ENCODE results near the gene FGF21. TPM values are rescaled to one million over a fixed set of nuclear protein-coding genes. Genes with fewer than 3 reads are reported as not detected.

The FGF21 gene
- total and polyA plus RNA-seq, 2 donors (not counting 3 experiments of a cell fraction or from before 2014, with no cell fraction given): not detected

DNA sequence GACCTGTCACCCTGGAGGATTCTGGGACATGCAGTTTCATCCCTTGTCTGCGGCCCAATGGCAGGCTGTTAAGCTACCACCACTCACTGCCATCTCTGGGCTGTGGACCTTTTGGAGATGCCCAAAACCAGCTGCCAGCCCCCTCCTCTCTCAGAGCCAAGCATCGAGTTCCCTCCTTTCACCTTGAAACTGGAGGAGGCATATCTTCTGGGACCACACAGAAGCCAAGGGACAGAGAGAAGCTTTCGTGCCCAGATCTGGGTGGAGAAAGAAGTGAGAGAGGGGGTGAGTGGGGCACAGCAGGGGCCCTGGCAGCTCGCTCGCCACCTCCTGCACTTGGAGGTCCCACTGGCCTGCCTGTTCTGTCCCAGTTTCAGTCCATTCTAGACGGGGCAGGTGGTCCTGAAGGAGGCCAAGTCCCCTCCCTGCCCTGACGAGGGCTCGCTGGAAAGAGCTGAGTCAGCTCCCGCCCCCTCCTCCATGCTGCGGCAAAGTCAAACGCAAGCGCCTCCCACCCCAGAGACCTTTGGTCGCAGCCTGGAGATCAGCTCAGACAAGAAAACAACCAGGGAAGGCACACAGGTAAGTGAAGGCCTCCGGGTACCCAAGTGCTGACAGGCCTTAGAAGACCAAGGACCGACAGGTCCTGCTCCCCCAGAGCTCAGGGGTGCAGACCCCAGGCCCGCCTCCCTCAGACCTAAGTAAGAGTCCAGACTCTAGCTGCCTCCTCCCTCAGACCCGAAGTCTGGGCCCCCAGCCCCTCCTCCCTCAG lies 51.7 kb downstream of the FGF21 start:
- Histone ChIP-seq H3K4me1 (ENCODE audit: control insufficient read depth, extremely low read depth, insufficient read depth, low read length) (peaks cover 7% of the 10 kb centered on the region), H3K27ac (ENCODE audit: insufficient read depth, low read depth, low read length) (no peak overlapping the region), H4K20me1 (replicated peaks; ENCODE audit: control insufficient read depth, extremely low read depth, insufficient read depth, low read length) (no peaks in the 10 kb centered on the region), H3K9ac (replicated peaks; ENCODE audit: extremely low read depth, insufficient read depth, low read length) (no peak overlapping the region), H3K27me3 (ENCODE audit: control insufficient read depth in 2 of 2, insufficient read depth in 2 of 2, low read length in 2 of 2) (no peaks in the 10 kb centered on the region), H3K4me3 (replicated peaks in 1 of 3; ENCODE audit: insufficient read depth in 1 of 3, low read depth in 1 of 3, low read length in 3 of 3) (no peak overlapping the region), H3K36me3 (ENCODE audit: control insufficient read depth in 2 of 2, extremely low read depth in 1 of 2, insufficient read depth in 2 of 2, low read length in 2 of 2) (no peaks in the 10 kb centered on the region), H2AFZ (ENCODE audit: low read depth, low read length) (no peak overlapping the region), H3K9me1 (replicated peaks; ENCODE audit: control insufficient read depth, extremely low read depth, insufficient read depth, low read length) (no peaks in the 10 kb centered on the region), H3K79me2 (ENCODE audit: control insufficient read depth, insufficient read depth, low read length) (no peaks in the 10 kb centered on the region), H3K4me2 (ENCODE audit: insufficient read depth, low read length) (no peak overlapping the region), H3K9me3 (replicated peaks; ENCODE audit: control insufficient read depth, insufficient read depth, low read length) (no peaks in the 10 kb centered on the region)
- intact Hi-C loops (cut with micrococcal nuclease) (no loop called here), dilution Hi-C loops (cut with MboI; ENCODE audit: extremely low pct_ligation_motif_present, low sequenced_read_pairs) (no loop called here)
- TF ChIP-seq FOS (IDR thresholded peaks at IDR 0.05; ENCODE audit: borderline replicate concordance, insufficient read depth, low read length) (no peak), POLR2A (IDR thresholded peaks at IDR 0.05; ENCODE audit: low read depth, low read length) (no peak)
- no peak for DNase-seq (ENCODE audit: low read depth, low spot score)
- no TSS peak for BruUV-seq (replicated peaks)
- ChIA-PET CTCF (interaction anchor here (0.7 to 3.1 kb wide), 5 partner anchors 12 to 164 kb away, joined by 6 to 24 read pairs (median 11); partner anchors contain the start of gene HSD17B14), POLR2A (interaction anchor here (0.6 kb wide), 1 partner anchor 89 kb away, joined by 3 read pairs; no protein-coding TSS in a partner anchor)
- FAIRE-seq: no peak

- Histone ChIP-seq H3K79me2 (ENCODE audit: control insufficient read depth, insufficient read depth, low read length) (no peaks in the 10 kb centered on the region), H3K4me1 (ENCODE audit: control insufficient read depth, extremely low read depth, insufficient read depth, low read length) (peaks cover 13% of the 10 kb centered on the region), H3K36me3 (ENCODE audit: control insufficient read depth in 2 of 2, extremely low read depth in 1 of 2, insufficient read depth in 2 of 2, low read length in 2 of 2) (no peaks in the 10 kb centered on the region), H3K9me3 (replicated peaks; ENCODE audit: control insufficient read depth, insufficient read depth, low read length) (no peaks in the 10 kb centered on the region), H3K27me3 (ENCODE audit: control insufficient read depth in 2 of 2, insufficient read depth in 2 of 2, low read length in 2 of 2) (no peaks in the 10 kb centered on the region), H3K4me2 (ENCODE audit: insufficient read depth, low read length) (no peak overlapping the region), H3K9ac (replicated peaks; ENCODE audit: extremely low read depth, insufficient read depth, low read length) (no peak overlapping the region), H3K4me3 (replicated peaks in 1 of 3; ENCODE audit: insufficient read depth in 1 of 3, low read depth in 1 of 3, low read length in 3 of 3) (no peak overlapping the region), H4K20me1 (replicated peaks; ENCODE audit: control insufficient read depth, extremely low read depth, insufficient read depth, low read length) (no peaks in the 10 kb centered on the region), H3K27ac (ENCODE audit: insufficient read depth, low read depth, low read length) (no peak overlapping the region), H2AFZ (ENCODE audit: low read depth, low read length) (no peak overlapping the region), H3K9me1 (replicated peaks; ENCODE audit: control insufficient read depth, extremely low read depth, insufficient read depth, low read length) (no peaks in the 10 kb centered on the region)
- no peak for FAIRE-seq
- dilution Hi-C loops (cut with MboI; ENCODE audit: extremely low pct_ligation_motif_present, low sequenced_read_pairs) (no loop called here), intact Hi-C loops (cut with micrococcal nuclease) (no loop called here)
- CTCF ChIA-PET: interaction anchor here (0.7 to 3.1 kb wide), 6 partner anchors 12 to 163 kb away, joined by 6 to 24 read pairs (median 10); partner anchors contain the start of gene HSD17B14
- TF ChIP-seq GATA2 (IDR thresholded peaks at IDR 0.05; ENCODE audit: insufficient read depth, insufficient read length, low read depth, low read length): no peak
- no peak for TF ChIP-seq POLR2AphosphoS5 (IDR thresholded peaks at IDR 0.05; ENCODE audit: insufficient read depth, low read depth, low read length)
- TF ChIP-seq FOS (IDR thresholded peaks at IDR 0.05; ENCODE audit: borderline replicate concordance, insufficient read depth, low read length): no peak
- no peak for TF ChIP-seq JUN (IDR thresholded peaks at IDR 0.05; ENCODE audit: borderline replicate concordance, insufficient read depth, insufficient read length, low read depth)
- no peak for TF ChIP-seq MYC (IDR thresholded peaks at IDR 0.05; ENCODE audit: low read depth, low read length)
- DNase-seq (ENCODE audit: low read depth, low spot score): no peak
- POLR2A ChIA-PET: no interaction called here
- BruUV-seq (replicated peaks): no TSS peak
These were observed 52.4 kb downstream of the FGF21 start for GRCh38 chr19:48807590-48808308.

Small RNA genes within 50 kb of the gene (small RNA-seq; reads per million reads assigned to genes)
- not detected for gene RNU6-317P (ENCODE audit: insufficient read depth, insufficient read length, low read depth, low replicate concordance)

Other genes starting within 250 kb of the FGF21 start
- 0.11 TPM in 1 of 2 replicates, not detected in the other for gene LMTK3, start 243.7 kb upstream of the FGF21 start, total RNA-seq
- 0.05 and 0.14 TPM in 2 replicates for gene LMTK3, start 243.7 kb upstream of the FGF21 start, polyA plus RNA-seq
- gene SULT2B1, start 203.4 kb upstream of the FGF21 start, total RNA-seq: not detected in 2 replicates
- not detected in 2 replicates for gene SULT2B1, start 203.4 kb upstream of the FGF21 start, polyA plus RNA-seq
- not detected in 2 replicates for gene SPACA4, start 148.8 kb upstream of the FGF21 start, total RNA-seq
- not detected in 2 replicates for gene SPACA4, start 148.8 kb upstream of the FGF21 start, polyA plus RNA-seq
- gene FAM83E, start 140.4 kb upstream of the FGF21 start, total RNA-seq: 1.7 and 3.5 TPM in 2 replicates
- 0.04 and 0.10 TPM in 2 replicates for gene FAM83E, start 140.4 kb upstream of the FGF21 start, polyA plus RNA-seq
- gene RPL18, start 136.3 kb upstream of the FGF21 start, total RNA-seq: 1,402 and 1,407 TPM in 2 replicates
- gene RPL18, start 136.3 kb upstream of the FGF21 start, polyA plus RNA-seq: 2,154 and 2,376 TPM in 2 replicates
- gene SPHK2, start 136.0 kb upstream of the FGF21 start, total RNA-seq: 30.5 and 31.1 TPM in 2 replicates
- 20.2 and 23.4 TPM in 2 replicates for gene SPHK2, start 136.0 kb upstream of the FGF21 start, polyA plus RNA-seq
- 0.78 and 1.5 TPM in 2 replicates for gene DBP, start 118.1 kb upstream of the FGF21 start, total RNA-seq
- gene DBP, start 118.1 kb upstream of the FGF21 start, polyA plus RNA-seq: 1.8 and 2.0 TPM in 2 replicates
- gene CA11, start 109.3 kb upstream of the FGF21 start, total RNA-seq: 2.8 TPM in 2 replicates
- 2.6 and 4.7 TPM in 2 replicates for gene CA11, start 109.3 kb upstream of the FGF21 start, polyA plus RNA-seq
- gene NTN5, start 82.5 kb upstream of the FGF21 start, total RNA-seq: 0.35 TPM in 1 of 2 replicates, not detected in the other
- gene NTN5, start 82.5 kb upstream of the FGF21 start, polyA plus RNA-seq: 0.11 and 0.18 TPM in 2 replicates
- gene FUT2, start 59.6 kb upstream of the FGF21 start, total RNA-seq: not detected in 2 replicates
- gene FUT2, start 59.6 kb upstream of the FGF21 start, polyA plus RNA-seq: not detected in 2 replicates
- 0.76 and 0.84 TPM in 2 replicates for gene MAMSTR, start 35.8 kb upstream of the FGF21 start, total RNA-seq
- gene MAMSTR, start 35.8 kb upstream of the FGF21 start, polyA plus RNA-seq: 0.57 and 0.94 TPM in 2 replicates
- 82.1 and 83.1 TPM in 2 replicates for gene RASIP1, start 14.9 kb upstream of the FGF21 start, total RNA-seq
- 66.2 and 76.2 TPM in 2 replicates for gene RASIP1, start 14.9 kb upstream of the FGF21 start, polyA plus RNA-seq
- 1.2 TPM in 2 replicates for gene IZUMO1, start 8.6 kb upstream of the FGF21 start, total RNA-seq
- gene IZUMO1, start 8.6 kb upstream of the FGF21 start, polyA plus RNA-seq: 0.18 and 0.35 TPM in 2 replicates
- gene FUT1, start 2.9 kb upstream of the FGF21 start, total RNA-seq: 4.8 and 5.2 TPM in 2 replicates
- gene FUT1, start 2.9 kb upstream of the FGF21 start, polyA plus RNA-seq: 1.9 and 2.6 TPM in 2 replicates
- 53.9 and 62.5 TPM in 2 replicates for gene BCAT2, start 55.5 kb downstream of the FGF21 start, total RNA-seq
- 62.0 and 74.7 TPM in 2 replicates for gene BCAT2, start 55.5 kb downstream of the FGF21 start, polyA plus RNA-seq
- 20.9 and 21.5 TPM in 2 replicates for gene HSD17B14, start 81.0 kb downstream of the FGF21 start, total RNA-seq
- gene HSD17B14, start 81.0 kb downstream of the FGF21 start, polyA plus RNA-seq: 44.5 and 46.3 TPM in 2 replicates
- 4.9 and 10.1 TPM in 2 replicates for gene PLEKHA4, start 113.1 kb downstream of the FGF21 start, total RNA-seq
- gene PLEKHA4, start 113.1 kb downstream of the FGF21 start, polyA plus RNA-seq: 3.9 and 4.5 TPM in 2 replicates
- gene PPP1R15A, start 116.9 kb downstream of the FGF21 start, total RNA-seq: 67.4 and 73.4 TPM in 2 replicates
- gene PPP1R15A, start 116.9 kb downstream of the FGF21 start, polyA plus RNA-seq: 34.3 and 42.3 TPM in 2 replicates
- gene TULP2, start 143.2 kb downstream of the FGF21 start, total RNA-seq: not detected in 2 replicates
- gene TULP2, start 143.2 kb downstream of the FGF21 start, polyA plus RNA-seq: 0.08 and 0.18 TPM in 2 replicates
- gene NUCB1, start 144.8 kb downstream of the FGF21 start, total RNA-seq: 190 and 194 TPM in 2 replicates
- gene NUCB1, start 144.8 kb downstream of the FGF21 start, polyA plus RNA-seq: 231 and 237 TPM in 2 replicates
- gene DHDH, start 178.2 kb downstream of the FGF21 start, total RNA-seq: not detected in 2 replicates
- not detected in 2 replicates for gene DHDH, start 178.2 kb downstream of the FGF21 start, polyA plus RNA-seq
- gene BAX, start 199.4 kb downstream of the FGF21 start, total RNA-seq: 267 and 295 TPM in 2 replicates
- gene BAX, start 199.4 kb downstream of the FGF21 start, polyA plus RNA-seq: 283 and 359 TPM in 2 replicates
- gene FTL, start 209.8 kb downstream of the FGF21 start, total RNA-seq: 1,636 and 1,937 TPM in 2 replicates
- 2,748 and 3,914 TPM in 2 replicates for gene FTL, start 209.8 kb downstream of the FGF21 start, polyA plus RNA-seq
- gene GYS1, start 237.8 kb downstream of the FGF21 start, total RNA-seq: 53.9 and 58.9 TPM in 2 replicates
- gene GYS1, start 237.8 kb downstream of the FGF21 start, polyA plus RNA-seq: 39.0 and 41.7 TPM in 2 replicates
- gene RUVBL2, start 238.4 kb downstream of the FGF21 start, total RNA-seq: 110 and 115 TPM in 2 replicates
- 185 and 200 TPM in 2 replicates for gene RUVBL2, start 238.4 kb downstream of the FGF21 start, polyA plus RNA-seq